NCI-H1417 treated with DMSO at 0.1 percent for 48 hours (cell line): ENCODE data around the gene BMPR1A.

Source experiments
- DNase-seq: peaks from one replicate; lab custom pipeline; 2025; lab: John Stamatoyannopoulos, UW

The BMPR1A gene

GRCh38 chr10:86756511-86757112 lies at the start of gene BMPR1A:
TSS of gene BMPR1A (plus strand) at chr10:86756619. CDS start at chr10:86876019, 119,400 bp downstream.
- no peak for DNase-seq

GRCh38 chr10:86706977-86707376 lies 49.4 kb upstream of the BMPR1A start:
- no peak for DNase-seq

- DNase-seq: no peak
Measured at GRCh38 chr10:86707505-86707904, 48.9 kb upstream of the BMPR1A start.

- no peak for DNase-seq
Measured at GRCh38 chr10:86708068-86708782, 48.2 kb upstream of the BMPR1A start.

GRCh38 chr10:86708783-86709380 lies 47.5 kb upstream of the BMPR1A start:
- no peak for DNase-seq

GRCh38 chr10:86709396-86710185 lies 46.8 kb upstream of the BMPR1A start:
- no peak for DNase-seq

GRCh38 chr10:86710987-86711512 lies 45.4 kb upstream of the BMPR1A start:
- peak; percentile 2 for DNase-seq

- DNase-seq: no peak
Measured at GRCh38 chr10:86711513-86712316, 44.7 kb upstream of the BMPR1A start.

GRCh38 chr10:86712317-86712707 lies 44.1 kb upstream of the BMPR1A start:
- DNase-seq: no peak

GRCh38 chr10:86715156-86715795 lies 41.1 kb upstream of the BMPR1A start:
- DNase-seq: no peak

- DNase-seq: no peak
Measured at GRCh38 chr10:86715836-86716235, 40.6 kb upstream of the BMPR1A start.

- no peak for DNase-seq
Measured at GRCh38 chr10:86716466-86716865, 40.0 kb upstream of the BMPR1A start.

GRCh38 chr10:86718556-86718955 lies 37.9 kb upstream of the BMPR1A start:
- no peak for DNase-seq

- DNase-seq: no peak
Measured at GRCh38 chr10:86721232-86721631, 35.2 kb upstream of the BMPR1A start.

GRCh38 chr10:86723009-86723408 lies 33.4 kb upstream of the BMPR1A start:
- DNase-seq: no peak

GRCh38 chr10:86724445-86724844 lies 32.0 kb upstream of the BMPR1A start:
- DNase-seq: no peak

GRCh38 chr10:86725980-86726676 lies 30.3 kb upstream of the BMPR1A start:
- no peak for DNase-seq

- DNase-seq: no peak
Measured at GRCh38 chr10:86726677-86726999, 29.8 kb upstream of the BMPR1A start.

GRCh38 chr10:86727470-86727869 lies 28.9 kb upstream of the BMPR1A start:
- DNase-seq: no peak

GRCh38 chr10:86728056-86728455 lies 28.4 kb upstream of the BMPR1A start:
- no peak for DNase-seq

- no peak for DNase-seq
Measured at GRCh38 chr10:86729677-86730076, 26.7 kb upstream of the BMPR1A start.
